Upper lobe of left lung (tissue), 4 donors: ENCODE results near the gene RBM10.

Source experiments
- POLR2A ChIP-seq, 4 donors: fragments of 450-650 bp; IDR thresholded peaks; one replicate each; pipeline ENCODE4 v1.5.1; 2016 to 2017; ENCODE audit warnings: antibody characterized with exemption in 4 of 4, mild to moderate bottlenecking in 2 of 4
- POLR2AphosphoS5 ChIP-seq, 2 donors: sonication (generic); formaldehyde crosslinking; IDR thresholded peaks; one replicate each; pipeline ENCODE4 v1.5.1; 2017; ENCODE audit warnings: antibody characterized with exemption in 2 of 2
- TF ChIP-seq, protein P1 (sequence below), 6 experiments: fragments of 450-650 bp in 4 of 6; fragments of 200-600 bp in 2 of 6; sonication (generic) in 2 of 6; IDR thresholded peaks; one replicate each; pipeline ENCODE4 v1.5.1; 2016 to 2019; ENCODE audit warnings: antibody characterized with exemption in 6 of 6

DNA sequence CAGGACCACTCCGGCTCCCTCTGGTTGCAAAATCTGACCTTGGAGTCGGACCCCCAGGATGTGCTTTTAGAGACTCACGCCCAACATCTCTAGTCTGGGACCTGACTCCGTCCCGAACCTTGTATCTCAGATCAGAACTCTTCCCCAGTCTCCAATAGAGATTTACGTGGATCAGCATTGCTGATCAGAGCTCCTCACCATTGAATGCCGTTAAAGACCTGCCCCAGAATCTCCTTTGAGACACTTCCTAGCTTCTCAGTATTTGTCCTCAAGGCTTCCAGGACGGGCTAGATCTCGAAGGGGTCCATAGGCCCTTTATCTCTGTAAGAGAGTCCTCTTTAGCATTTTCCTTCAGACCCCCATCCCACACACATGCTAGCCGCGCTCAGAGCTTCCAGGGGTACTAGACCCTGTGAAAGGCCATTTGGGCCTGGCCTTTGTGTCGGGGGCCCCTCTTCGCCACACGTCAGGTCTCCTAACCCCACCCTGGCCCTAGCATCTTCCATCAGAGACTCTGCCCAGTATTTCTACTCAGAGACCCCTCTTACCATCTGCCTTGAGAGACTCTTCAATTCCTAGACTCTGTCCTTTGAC is 49.3 kb downstream of the RBM10 start:
- TF ChIP-seq, protein P1, sequence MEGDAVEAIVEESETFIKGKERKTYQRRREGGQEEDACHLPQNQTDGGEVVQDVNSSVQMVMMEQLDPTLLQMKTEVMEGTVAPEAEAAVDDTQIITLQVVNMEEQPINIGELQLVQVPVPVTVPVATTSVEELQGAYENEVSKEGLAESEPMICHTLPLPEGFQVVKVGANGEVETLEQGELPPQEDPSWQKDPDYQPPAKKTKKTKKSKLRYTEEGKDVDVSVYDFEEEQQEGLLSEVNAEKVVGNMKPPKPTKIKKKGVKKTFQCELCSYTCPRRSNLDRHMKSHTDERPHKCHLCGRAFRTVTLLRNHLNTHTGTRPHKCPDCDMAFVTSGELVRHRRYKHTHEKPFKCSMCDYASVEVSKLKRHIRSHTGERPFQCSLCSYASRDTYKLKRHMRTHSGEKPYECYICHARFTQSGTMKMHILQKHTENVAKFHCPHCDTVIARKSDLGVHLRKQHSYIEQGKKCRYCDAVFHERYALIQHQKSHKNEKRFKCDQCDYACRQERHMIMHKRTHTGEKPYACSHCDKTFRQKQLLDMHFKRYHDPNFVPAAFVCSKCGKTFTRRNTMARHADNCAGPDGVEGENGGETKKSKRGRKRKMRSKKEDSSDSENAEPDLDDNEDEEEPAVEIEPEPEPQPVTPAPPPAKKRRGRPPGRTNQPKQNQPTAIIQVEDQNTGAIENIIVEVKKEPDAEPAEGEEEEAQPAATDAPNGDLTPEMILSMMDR (IDR thresholded peaks at IDR 0.05) = no peak
- TF ChIP-seq POLR2A (IDR thresholded peaks at IDR 0.05) = no peak
- TF ChIP-seq POLR2AphosphoS5 (IDR thresholded peaks at IDR 0.05) = no peak
